HEK293 (cell line): ENCODE results near the gene ADGRD1.

Source experiments
- GFI1B ChIP-seq: fragments of 450-650 bp; formaldehyde crosslinking; IDR thresholded peaks from 2 replicates; pipeline ENCODE4 v1.5.1; 2016; ENCODE audit warnings: missing biosample characterization, missing genetic modification characterization
- KLF1 ChIP-seq: fragments of 450-650 bp; formaldehyde crosslinking; IDR thresholded peaks from 2 replicates; pipeline ENCODE4 v1.5.1; 2016; ENCODE audit warnings: missing biosample characterization, missing genetic modification characterization
- MZF1 ChIP-seq: fragments of 450-650 bp; formaldehyde crosslinking; IDR thresholded peaks from 2 replicates; pipeline ENCODE4 v1.5.1; 2017; ENCODE audit warnings: missing biosample characterization, missing genetic modification characterization, borderline replicate concordance
- PATZ1 ChIP-seq: fragments of 450-650 bp; formaldehyde crosslinking; IDR thresholded peaks from 2 replicates; pipeline ENCODE4 v1.5.1; 2016; ENCODE audit warnings: missing biosample characterization, missing genetic modification characterization
- PBX3 ChIP-seq: sonication (generic); formaldehyde crosslinking; IDR thresholded peaks from 2 replicates; pipeline ENCODE4 v1.8.1; 2022; ENCODE audit warnings: mild to moderate bottlenecking, moderate library complexity, missing genetic modification reagents
- REPIN1 ChIP-seq: fragments of 450-650 bp; formaldehyde crosslinking; IDR thresholded peaks from 2 replicates; pipeline ENCODE4 v1.5.1; 2017; ENCODE audit warnings: missing biosample characterization, missing genetic modification characterization, low read depth
- SCRT1 ChIP-seq: fragments of 450-650 bp; formaldehyde crosslinking; IDR thresholded peaks from 2 replicates; pipeline ENCODE4 v1.5.1; 2016; ENCODE audit warnings: missing biosample characterization, missing genetic modification characterization, borderline replicate concordance
- ZBTB17 ChIP-seq: fragments of 450-650 bp; formaldehyde crosslinking; IDR thresholded peaks from 2 replicates; pipeline ENCODE4 v1.5.1; 2016; ENCODE audit warnings: missing biosample characterization, missing genetic modification characterization
- ZBTB44 ChIP-seq: fragments of 450-650 bp; IDR thresholded peaks from 2 replicates; pipeline ENCODE4 v1.5.1; 2018; ENCODE audit warnings: missing biosample characterization, mild to moderate bottlenecking, missing genetic modification characterization
- ZNF133 ChIP-seq: fragments of 450-650 bp; formaldehyde crosslinking; IDR thresholded peaks from 2 replicates; pipeline ENCODE4 v1.5.1; 2016; ENCODE audit warnings: missing biosample characterization, missing genetic modification characterization
- ZNF146 ChIP-seq: fragments of 450-650 bp; formaldehyde crosslinking; IDR thresholded peaks from 2 replicates; pipeline ENCODE4 v1.5.1; 2016; ENCODE audit warnings: missing biosample characterization, missing genetic modification characterization
- ZNF155 ChIP-seq: fragments of 450-650 bp; formaldehyde crosslinking; IDR thresholded peaks from 2 replicates; pipeline ENCODE4 v1.5.1; 2016; ENCODE audit warnings: missing biosample characterization, missing genetic modification characterization
- ZNF169 ChIP-seq: fragments of 450-650 bp; formaldehyde crosslinking; IDR thresholded peaks from 2 replicates; pipeline ENCODE4 v1.5.1; 2016; ENCODE audit warnings: missing biosample characterization, missing genetic modification characterization
- ZNF350 ChIP-seq: fragments of 450-650 bp; formaldehyde crosslinking; IDR thresholded peaks from 2 replicates; pipeline ENCODE4 v1.5.0; 2017; ENCODE audit warnings: missing biosample characterization, mild to moderate bottlenecking, missing genetic modification characterization
- ZNF398 ChIP-seq: fragments of 450-650 bp; formaldehyde crosslinking; IDR thresholded peaks from 2 replicates; pipeline ENCODE4 v1.5.1; 2017; ENCODE audit warnings: missing biosample characterization, missing genetic modification characterization
- ZNF433 ChIP-seq: fragments of 450-650 bp; formaldehyde crosslinking; IDR thresholded peaks from 2 replicates; pipeline ENCODE4 v1.5.1; 2016; ENCODE audit warnings: missing biosample characterization, missing genetic modification characterization, low read depth
- ZNF513 ChIP-seq: fragments of 450-650 bp; IDR thresholded peaks from 2 replicates; pipeline ENCODE4 v1.5.1; 2018; ENCODE audit warnings: missing biosample characterization, missing genetic modification characterization
- ZNF529 ChIP-seq: fragments of 450-650 bp; formaldehyde crosslinking; IDR thresholded peaks from 2 replicates; pipeline ENCODE4 v1.5.1; 2017; ENCODE audit warnings: missing genetic modification characterization, missing biosample characterization; ENCODE audit not compliant: insufficient replicate concordance
- ZNF664 ChIP-seq: fragments of 450-650 bp; formaldehyde crosslinking; IDR thresholded peaks from 2 replicates; pipeline ENCODE4 v1.5.1; 2016; ENCODE audit warnings: missing biosample characterization, missing genetic modification characterization
- ZNF768 ChIP-seq: fragments of 450-650 bp; formaldehyde crosslinking; IDR thresholded peaks from 2 replicates; pipeline ENCODE4 v1.5.1; 2018; ENCODE audit warnings: missing biosample characterization, mild to moderate bottlenecking, missing genetic modification characterization
- ZNF843 ChIP-seq: fragments of 450-650 bp; formaldehyde crosslinking; IDR thresholded peaks from 2 replicates; pipeline ENCODE4 v1.5.1; 2016; ENCODE audit warnings: missing biosample characterization, missing genetic modification characterization
- ZSCAN18 ChIP-seq: fragments of 450-650 bp; formaldehyde crosslinking; IDR thresholded peaks from 2 replicates; pipeline ENCODE4 v1.5.1; 2016; ENCODE audit warnings: missing biosample characterization, missing genetic modification characterization
- TF ChIP-seq, protein P1 (sequence below): fragments of 450-650 bp; formaldehyde crosslinking; IDR thresholded peaks from 2 replicates; pipeline ENCODE4 v1.5.0; 2017; ENCODE audit warnings: missing biosample characterization, missing genetic modification characterization, borderline replicate concordance
- TF ChIP-seq, protein P2 (sequence below): fragments of 450-650 bp; formaldehyde crosslinking; IDR thresholded peaks from 2 replicates; pipeline ENCODE4 v1.5.1; 2017; ENCODE audit warnings: missing biosample characterization, missing genetic modification characterization

ADGRD1 gene

DNA sequence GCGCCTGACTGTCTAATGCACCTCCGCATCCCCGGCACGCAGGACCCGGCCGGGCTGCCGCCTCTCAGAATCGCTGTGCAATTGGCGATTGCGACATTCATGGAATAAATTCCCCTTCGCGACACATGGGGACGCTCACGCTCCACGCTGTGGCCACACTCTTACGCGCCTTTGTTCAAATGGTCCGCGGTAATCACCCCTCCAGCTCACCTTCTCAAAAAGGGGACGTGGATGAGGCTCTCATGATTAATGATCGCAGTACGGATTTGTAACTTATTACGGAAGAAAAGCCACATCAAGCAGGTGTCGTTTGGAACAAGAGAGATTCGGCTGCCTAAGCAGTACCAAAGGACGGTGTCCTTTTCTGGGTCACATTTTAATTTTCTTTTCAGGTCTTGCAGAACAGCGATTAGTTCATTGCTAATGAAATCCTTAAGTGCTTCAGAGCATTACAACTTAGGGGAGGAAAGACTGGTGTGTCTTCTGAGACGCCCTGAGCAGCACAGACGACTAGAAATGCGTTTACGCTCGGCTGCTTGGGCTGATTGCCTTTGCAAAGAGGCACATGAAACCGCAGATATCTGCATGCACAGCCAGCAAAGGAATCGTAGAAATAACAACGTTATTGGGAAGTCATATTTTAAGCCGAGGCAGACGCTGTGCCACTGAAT is 37.3 kb upstream of the ADGRD1 start (continued):
- TF ChIP-seq ZNF169 (tag by site-specific recombination) (no peak), ZNF513 (tag by site-specific recombination) (no peak), PATZ1 (tag by site-specific recombination) (no peak), ZBTB17 (peak; percentile 82), ZNF398 (tag by site-specific recombination) (no peak), ZNF133 (tag by site-specific recombination) (no peak), ZSCAN18 (tag by site-specific recombination) (no peak), ZNF433 (tag by site-specific recombination) (no peak), ZNF664 (no peak), ZNF768 (tag by site-specific recombination) (no peak), ZNF146 (tag by site-specific recombination) (no peak), KLF1 (no peak), REPIN1 (tag by site-specific recombination) (no peak), ZNF155 (tag by site-specific recombination) (no peak), ZBTB44 (tag by site-specific recombination) (0 out of 2 replicates have a peak, but pooled peaks have one; percentile 22), ZNF350 (no peak), SCRT1 (tag by site-specific recombination) (no peak), ZNF529 (tag by site-specific recombination) (no peak), ZNF843 (tag by site-specific recombination) (no peak), GFI1B (no peak), PBX3 (CRISPR knock-in tag) (no peak), MZF1 (tag by site-specific recombination) (peak; percentile 48; the same call in 1 of the 2 replicates)
- TF ChIP-seq, protein P1, sequence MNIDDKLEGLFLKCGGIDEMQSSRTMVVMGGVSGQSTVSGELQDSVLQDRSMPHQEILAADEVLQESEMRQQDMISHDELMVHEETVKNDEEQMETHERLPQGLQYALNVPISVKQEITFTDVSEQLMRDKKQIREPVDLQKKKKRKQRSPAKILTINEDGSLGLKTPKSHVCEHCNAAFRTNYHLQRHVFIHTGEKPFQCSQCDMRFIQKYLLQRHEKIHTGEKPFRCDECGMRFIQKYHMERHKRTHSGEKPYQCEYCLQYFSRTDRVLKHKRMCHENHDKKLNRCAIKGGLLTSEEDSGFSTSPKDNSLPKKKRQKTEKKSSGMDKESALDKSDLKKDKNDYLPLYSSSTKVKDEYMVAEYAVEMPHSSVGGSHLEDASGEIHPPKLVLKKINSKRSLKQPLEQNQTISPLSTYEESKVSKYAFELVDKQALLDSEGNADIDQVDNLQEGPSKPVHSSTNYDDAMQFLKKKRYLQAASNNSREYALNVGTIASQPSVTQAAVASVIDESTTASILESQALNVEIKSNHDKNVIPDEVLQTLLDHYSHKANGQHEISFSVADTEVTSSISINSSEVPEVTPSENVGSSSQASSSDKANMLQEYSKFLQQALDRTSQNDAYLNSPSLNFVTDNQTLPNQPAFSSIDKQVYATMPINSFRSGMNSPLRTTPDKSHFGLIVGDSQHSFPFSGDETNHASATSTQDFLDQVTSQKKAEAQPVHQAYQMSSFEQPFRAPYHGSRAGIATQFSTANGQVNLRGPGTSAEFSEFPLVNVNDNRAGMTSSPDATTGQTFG (tag by site-specific recombination): no peak
- TF ChIP-seq, protein P2, sequence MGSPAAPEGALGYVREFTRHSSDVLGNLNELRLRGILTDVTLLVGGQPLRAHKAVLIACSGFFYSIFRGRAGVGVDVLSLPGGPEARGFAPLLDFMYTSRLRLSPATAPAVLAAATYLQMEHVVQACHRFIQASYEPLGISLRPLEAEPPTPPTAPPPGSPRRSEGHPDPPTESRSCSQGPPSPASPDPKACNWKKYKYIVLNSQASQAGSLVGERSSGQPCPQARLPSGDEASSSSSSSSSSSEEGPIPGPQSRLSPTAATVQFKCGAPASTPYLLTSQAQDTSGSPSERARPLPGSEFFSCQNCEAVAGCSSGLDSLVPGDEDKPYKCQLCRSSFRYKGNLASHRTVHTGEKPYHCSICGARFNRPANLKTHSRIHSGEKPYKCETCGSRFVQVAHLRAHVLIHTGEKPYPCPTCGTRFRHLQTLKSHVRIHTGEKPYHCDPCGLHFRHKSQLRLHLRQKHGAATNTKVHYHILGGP: no peak
